Neural cell (in vitro differentiated cells): ENCODE measurements around the gene RPL35.

Source experiments
- EZH2 ChIP-seq: fragments of 200-600, 300-800 bp; shearing (Covaris generic), sonication (generic); IDR thresholded peaks from 2 replicates; pipeline ENCODE4 v1.6.1; 2014; ENCODE audit warnings: antibody characterized with exemption, low read length, borderline replicate concordance, mild to moderate bottlenecking; ENCODE audit not compliant: insufficient read depth, poor library complexity, severe bottlenecking
- MXI1 ChIP-seq: fragments of 450-650 bp; conservative IDR thresholded peaks from 2 replicates; pipeline ENCODE4 v1.6.1; 2014; ENCODE audit warnings: antibody characterized with exemption, mild to moderate bottlenecking; ENCODE audit not compliant: poor library complexity, severe bottlenecking
- SMC3 ChIP-seq: fragments of 450-650 bp; conservative IDR thresholded peaks from 2 replicates; pipeline ENCODE4 v1.6.1; 2014; ENCODE audit warnings: antibody characterized with exemption, mild to moderate bottlenecking, moderate library complexity; ENCODE audit not compliant: poor library complexity
- TF ChIP-seq, protein P1 (sequence below): fragments of 450-650 bp; IDR thresholded peaks from 2 replicates; pipeline ENCODE4 v1.5.1; 2014; ENCODE audit warnings: antibody characterized with exemption, mild to moderate bottlenecking, moderate library complexity; ENCODE audit not compliant: poor library complexity, severe bottlenecking
- TF ChIP-seq, protein P2 (sequence below): IDR thresholded peaks from 2 replicates; pipeline ENCODE4 v1.6.1; 2012; ENCODE audit warnings: borderline replicate concordance

DNA sequence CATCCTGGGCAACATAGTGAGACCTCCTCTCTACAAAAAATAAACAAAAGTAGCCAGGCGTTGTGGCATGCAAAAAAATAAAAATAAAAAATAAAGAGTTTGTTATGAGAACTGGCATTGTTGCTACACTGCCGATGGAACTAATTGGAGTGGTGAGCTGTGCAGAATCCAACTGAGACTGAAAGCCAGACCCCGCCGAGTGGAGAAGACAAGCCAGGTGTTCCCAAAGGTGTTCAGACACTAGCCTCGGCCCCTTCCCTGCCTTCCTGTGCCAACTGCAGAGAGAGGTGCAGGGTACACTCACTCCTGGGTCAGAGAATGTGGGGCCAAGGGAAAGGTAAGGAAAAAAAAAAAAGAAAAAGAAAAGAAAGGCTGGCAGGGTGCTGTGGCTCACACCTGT lies 46.2 kb downstream of the RPL35 start:
- TF ChIP-seq, protein P1, sequence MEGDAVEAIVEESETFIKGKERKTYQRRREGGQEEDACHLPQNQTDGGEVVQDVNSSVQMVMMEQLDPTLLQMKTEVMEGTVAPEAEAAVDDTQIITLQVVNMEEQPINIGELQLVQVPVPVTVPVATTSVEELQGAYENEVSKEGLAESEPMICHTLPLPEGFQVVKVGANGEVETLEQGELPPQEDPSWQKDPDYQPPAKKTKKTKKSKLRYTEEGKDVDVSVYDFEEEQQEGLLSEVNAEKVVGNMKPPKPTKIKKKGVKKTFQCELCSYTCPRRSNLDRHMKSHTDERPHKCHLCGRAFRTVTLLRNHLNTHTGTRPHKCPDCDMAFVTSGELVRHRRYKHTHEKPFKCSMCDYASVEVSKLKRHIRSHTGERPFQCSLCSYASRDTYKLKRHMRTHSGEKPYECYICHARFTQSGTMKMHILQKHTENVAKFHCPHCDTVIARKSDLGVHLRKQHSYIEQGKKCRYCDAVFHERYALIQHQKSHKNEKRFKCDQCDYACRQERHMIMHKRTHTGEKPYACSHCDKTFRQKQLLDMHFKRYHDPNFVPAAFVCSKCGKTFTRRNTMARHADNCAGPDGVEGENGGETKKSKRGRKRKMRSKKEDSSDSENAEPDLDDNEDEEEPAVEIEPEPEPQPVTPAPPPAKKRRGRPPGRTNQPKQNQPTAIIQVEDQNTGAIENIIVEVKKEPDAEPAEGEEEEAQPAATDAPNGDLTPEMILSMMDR, result no peak
- no peak for TF ChIP-seq EZH2
- no peak for TF ChIP-seq SMC3
- TF ChIP-seq, protein P2, sequence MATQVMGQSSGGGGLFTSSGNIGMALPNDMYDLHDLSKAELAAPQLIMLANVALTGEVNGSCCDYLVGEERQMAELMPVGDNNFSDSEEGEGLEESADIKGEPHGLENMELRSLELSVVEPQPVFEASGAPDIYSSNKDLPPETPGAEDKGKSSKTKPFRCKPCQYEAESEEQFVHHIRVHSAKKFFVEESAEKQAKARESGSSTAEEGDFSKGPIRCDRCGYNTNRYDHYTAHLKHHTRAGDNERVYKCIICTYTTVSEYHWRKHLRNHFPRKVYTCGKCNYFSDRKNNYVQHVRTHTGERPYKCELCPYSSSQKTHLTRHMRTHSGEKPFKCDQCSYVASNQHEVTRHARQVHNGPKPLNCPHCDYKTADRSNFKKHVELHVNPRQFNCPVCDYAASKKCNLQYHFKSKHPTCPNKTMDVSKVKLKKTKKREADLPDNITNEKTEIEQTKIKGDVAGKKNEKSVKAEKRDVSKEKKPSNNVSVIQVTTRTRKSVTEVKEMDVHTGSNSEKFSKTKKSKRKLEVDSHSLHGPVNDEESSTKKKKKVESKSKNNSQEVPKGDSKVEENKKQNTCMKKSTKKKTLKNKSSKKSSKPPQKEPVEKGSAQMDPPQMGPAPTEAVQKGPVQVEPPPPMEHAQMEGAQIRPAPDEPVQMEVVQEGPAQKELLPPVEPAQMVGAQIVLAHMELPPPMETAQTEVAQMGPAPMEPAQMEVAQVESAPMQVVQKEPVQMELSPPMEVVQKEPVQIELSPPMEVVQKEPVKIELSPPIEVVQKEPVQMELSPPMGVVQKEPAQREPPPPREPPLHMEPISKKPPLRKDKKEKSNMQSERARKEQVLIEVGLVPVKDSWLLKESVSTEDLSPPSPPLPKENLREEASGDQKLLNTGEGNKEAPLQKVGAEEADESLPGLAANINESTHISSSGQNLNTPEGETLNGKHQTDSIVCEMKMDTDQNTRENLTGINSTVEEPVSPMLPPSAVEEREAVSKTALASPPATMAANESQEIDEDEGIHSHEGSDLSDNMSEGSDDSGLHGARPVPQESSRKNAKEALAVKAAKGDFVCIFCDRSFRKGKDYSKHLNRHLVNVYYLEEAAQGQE, result no peak
- TF ChIP-seq MXI1, result no peak
